Stimulated activated CD4-positive, alpha-beta T cell treated with anti-CD3 and anti-CD28 coated beads, Interleukin-2, amount 100 ng/mL, for 48 hours (primary cell): ENCODE measurements around the gene ACBD3.

Experiments
- DNase-seq, 2 donors: peaks; one replicate each; pipeline ENCODE4 v3.0.0-alpha.2; 2020

The ACBD3 gene

GRCh38 chr1:226110249-226111097 lies 76.1 kb downstream of the ACBD3 start:
- peak; percentile 47 to 58 for DNase-seq

GRCh38 chr1:226109829-226110248 lies 76.7 kb downstream of the ACBD3 start:
- DNase-seq = peak; percentile 68 to 78

DNA sequence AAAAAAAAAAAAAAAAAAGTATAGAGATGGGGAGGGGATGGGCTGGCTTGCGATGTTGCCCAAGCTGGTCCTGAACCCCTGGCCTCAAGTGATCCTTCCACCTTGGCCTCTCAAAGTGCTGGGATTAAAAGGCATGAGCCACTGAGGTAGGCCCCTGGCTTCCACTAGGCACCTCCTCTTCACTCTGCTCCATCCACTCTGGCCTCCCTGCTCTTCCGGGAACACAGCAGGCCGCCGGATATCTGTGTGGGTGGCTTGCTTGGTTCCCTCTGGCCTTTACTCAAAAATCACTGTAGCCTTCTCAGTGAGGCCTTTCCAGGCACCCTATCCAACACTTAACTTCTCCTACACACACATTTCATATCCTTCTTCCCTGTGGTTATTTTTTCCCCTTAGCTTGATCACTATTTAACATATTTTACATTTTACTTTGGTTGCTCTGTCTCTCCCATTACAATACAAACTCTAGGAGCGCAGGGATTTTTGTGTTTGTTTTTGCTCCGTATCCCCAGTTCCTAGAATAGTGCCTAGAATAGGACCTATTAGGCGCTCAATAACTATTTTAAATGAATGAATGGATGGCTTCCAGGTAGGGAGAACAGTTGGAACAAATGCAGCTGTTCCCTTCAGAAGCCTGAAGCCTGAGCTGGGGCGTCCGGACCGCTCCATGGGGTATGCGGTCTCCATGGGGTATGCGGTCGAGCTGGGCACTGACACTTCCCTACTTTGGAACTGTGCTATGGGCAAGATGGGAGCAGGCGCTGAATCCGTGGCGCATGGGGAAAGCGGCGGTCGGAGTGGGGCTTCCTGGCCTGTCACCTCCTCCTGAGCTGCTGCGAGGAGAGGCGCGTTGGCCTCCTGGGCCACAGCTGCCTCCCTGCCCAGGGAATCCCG lies 77.4 kb downstream of the ACBD3 start:
- no peak for DNase-seq

GRCh38 chr1:226107471-226108460 lies 78.8 kb downstream of the ACBD3 start:
- no peak for DNase-seq

DNA sequence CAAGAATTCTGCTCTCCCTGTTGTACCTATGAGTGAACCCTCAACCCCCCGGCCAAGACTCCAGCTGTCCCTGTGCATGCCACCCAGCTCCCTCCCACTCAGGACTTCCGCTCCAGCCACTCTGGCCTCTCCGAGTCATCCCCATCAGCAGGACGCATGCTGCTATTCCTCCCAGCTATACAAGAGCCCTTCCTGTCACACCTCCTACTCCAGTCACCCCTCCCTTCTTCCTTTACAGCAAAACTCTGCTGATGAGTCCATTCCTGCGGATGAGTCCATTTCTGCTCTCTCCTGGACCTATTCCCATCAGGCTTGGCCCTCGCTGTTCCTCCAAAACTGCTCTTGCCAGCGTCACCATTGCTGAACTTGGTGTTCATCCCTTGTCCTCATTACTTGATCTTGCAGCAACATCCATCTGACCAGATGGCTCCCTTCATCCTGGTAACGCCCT lies 81.8 kb downstream of the ACBD3 start:
- no peak for DNase-seq

GRCh38 chr1:226100436-226101391 lies 85.8 kb downstream of the ACBD3 start:
- DNase-seq = peak in 1 of 2 donors; percentile 28

DNA sequence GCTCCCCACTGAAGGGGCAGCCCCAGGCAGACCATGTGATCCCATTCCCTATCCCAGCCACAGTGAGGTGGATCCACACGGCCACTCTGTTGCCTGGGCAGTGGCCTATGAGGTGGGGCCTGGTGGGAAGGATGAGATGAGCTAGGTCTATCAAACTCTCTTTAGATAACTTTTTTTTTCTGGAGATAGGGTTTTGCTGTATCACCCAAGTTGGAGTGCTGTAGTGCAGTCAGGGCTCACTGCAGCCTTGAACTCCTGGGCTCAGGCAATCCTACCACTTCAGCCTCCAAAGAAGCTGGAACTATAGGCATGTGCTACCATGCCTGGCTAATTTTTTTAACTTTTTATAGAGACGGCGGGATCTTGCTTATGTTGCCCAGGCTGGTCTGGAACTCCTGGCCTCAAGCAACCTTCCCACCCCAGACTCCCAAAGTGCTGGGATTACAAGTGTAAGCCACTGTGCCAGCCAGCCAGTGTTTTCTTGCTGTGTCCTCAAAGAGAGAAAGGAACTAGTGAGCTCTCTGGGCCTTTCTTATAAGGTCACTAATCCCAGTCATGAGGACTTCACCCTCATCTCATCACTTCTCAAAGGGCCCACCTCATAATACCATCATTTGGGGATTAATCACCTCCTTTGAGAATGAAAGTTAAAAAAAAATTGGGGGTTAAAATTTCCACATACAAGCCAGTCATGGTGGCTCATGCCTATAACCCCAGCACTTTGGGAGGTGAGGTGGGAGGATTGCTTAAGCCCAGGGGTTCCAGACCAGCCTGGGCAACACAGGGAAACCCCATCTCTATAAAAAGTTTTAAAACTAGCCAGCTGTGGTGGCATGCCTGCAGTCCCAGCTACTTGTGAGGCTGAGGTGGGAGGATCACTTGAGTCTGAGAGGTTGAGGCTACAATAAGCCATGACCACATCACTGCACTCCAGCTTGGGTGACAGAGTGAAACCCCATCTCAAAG lies 87.4 kb downstream of the ACBD3 start:
- DNase-seq = no peak

GRCh38 chr1:226097866-226098625 lies 88.5 kb downstream of the ACBD3 start:
- DNase-seq = no peak

GRCh38 chr1:226095286-226095685 lies 91.3 kb downstream of the ACBD3 start:
- no peak for DNase-seq
